Measurements from ENCODE around the gene TSC22D1. TPM values are rescaled to one million over a fixed set of nuclear protein-coding genes. Genes with fewer than 3 reads are reported as not detected.

The TSC22D1 gene
- total and polyA plus RNA-seq, 2 of the 4 experiments (the other 2 are of a cell fraction), result 30.8 to 42.2 TPM

DNA sequence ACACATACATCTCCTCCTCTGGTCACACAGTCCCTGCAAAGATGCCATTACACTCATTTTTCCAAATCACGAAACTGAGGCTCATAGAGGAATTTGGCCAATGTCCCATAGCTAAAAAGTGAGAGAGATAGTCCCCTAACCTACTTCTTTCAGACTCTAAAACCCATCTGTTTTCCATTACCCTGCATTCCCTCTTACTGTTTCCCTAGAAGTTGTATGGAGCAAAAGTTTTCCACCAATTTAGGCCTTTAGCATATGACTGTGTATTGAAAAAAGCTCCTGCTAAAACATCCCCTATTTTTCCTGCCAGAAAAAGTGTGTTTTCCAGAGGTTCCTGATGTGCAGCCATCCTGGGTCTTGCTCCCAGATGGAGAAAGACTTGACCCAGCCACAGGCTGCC, 186.3 kb downstream of the TSC22D1 start:
- intact Hi-C loops (cut with micrococcal nuclease) (no loop called here), dilution Hi-C loops (cut with HindIII; ENCODE audit: low sequenced_read_pairs, unreplicated experiment) (no loop called here), in situ Hi-C loops (cut with MboI; ENCODE audit: low sequenced_read_pairs) (no loop called here)
- Histone ChIP-seq H3K4me2 (ENCODE audit: low read depth, low read length) (no peak overlapping the region), H3K9me3 (ENCODE audit: control insufficient read depth, insufficient read depth, low read length) (no peaks in the 10 kb centered on the region), H4K91ac (ENCODE audit: insufficient read depth, low read depth, low read length) (no peak overlapping the region), H3K23ac (ENCODE audit: low read depth, low read length) (no peak overlapping the region), H2BK20ac (ENCODE audit: low read depth, low read length) (no peak overlapping the region), H3K4me1 (ENCODE audit: control insufficient read depth, insufficient read depth, low read length) (no peaks in the 10 kb centered on the region), H4K20me1 (ENCODE audit: insufficient read depth, low read length) (no peaks in the 10 kb centered on the region), H3K9me1 (ENCODE audit: insufficient read depth, low read length) (no peaks in the 10 kb centered on the region; the same call in 1 of the 2 replicates), H3K56ac (ENCODE audit: extremely low read depth, insufficient read depth, low read length) (no peak overlapping the region), H4K8ac (ENCODE audit: low read depth in 2 of 2, low read length in 2 of 2) (no peak overlapping the region), H3K4me3 (ENCODE audit: insufficient read depth, low read depth, low read length) (no peak overlapping the region), H3K18ac (ENCODE audit: low read depth, low read length) (no peak overlapping the region), H2AK5ac (ENCODE audit: low read depth, low read length) (no peak overlapping the region), H3K27me3 (ENCODE audit: control insufficient read depth, insufficient read depth, low read length) (peaks cover 2% of the 10 kb centered on the region; the same call in 1 of the 2 replicates), H3K36me3 (ENCODE audit: control insufficient read depth, insufficient read depth, low read length) (no peaks in the 10 kb centered on the region), H3K9ac (ENCODE audit: low read depth, low read length) (no peak overlapping the region), H2AK9ac (replicated peaks; ENCODE audit: low read depth, low read length, poor library complexity) (no peak overlapping the region), H2AFZ (replicated peaks; ENCODE audit: low read length, poor library complexity) (no peak overlapping the region), H3K27ac (ENCODE audit: insufficient read depth, low read length) (no peak overlapping the region), H2BK120ac (ENCODE audit: low read depth, low read length) (no peak overlapping the region), H2BK15ac (ENCODE audit: low read depth, low read length) (no peak overlapping the region), H4K5ac (ENCODE audit: low read depth, low read length) (no peak overlapping the region), H2BK5ac (ENCODE audit: low read depth, low read length, poor library complexity, severe bottlenecking) (no peak overlapping the region), H3K4ac (ENCODE audit: low read depth, low read length) (no peak overlapping the region), H3K79me1 (ENCODE audit: low read depth in 1 of 2, low read length in 2 of 2) (no peaks in the 10 kb centered on the region), H3K14ac (replicated peaks; ENCODE audit: low read depth, low read length) (no peak overlapping the region)
- TF ChIP-seq POLR2A (IDR thresholded peaks at IDR 0.05; ENCODE audit: low read depth, low read length) (no peak), CHD1 (IDR thresholded peaks at IDR 0.05; ENCODE audit: low read depth, low read length) (no peak), RCOR1 (IDR thresholded peaks at IDR 0.05; ENCODE audit: insufficient replicate concordance, low read length) (no peak), NFE2L2 (IDR thresholded peaks at IDR 0.05; ENCODE audit: low read depth, low read length) (no peak), CEBPB (IDR thresholded peaks at IDR 0.05; ENCODE audit: low read depth, low read length) (no peak), MAZ (IDR thresholded peaks at IDR 0.05; ENCODE audit: borderline replicate concordance, low read depth, low read length) (no peak)
- TF ChIP-seq, protein P1, sequence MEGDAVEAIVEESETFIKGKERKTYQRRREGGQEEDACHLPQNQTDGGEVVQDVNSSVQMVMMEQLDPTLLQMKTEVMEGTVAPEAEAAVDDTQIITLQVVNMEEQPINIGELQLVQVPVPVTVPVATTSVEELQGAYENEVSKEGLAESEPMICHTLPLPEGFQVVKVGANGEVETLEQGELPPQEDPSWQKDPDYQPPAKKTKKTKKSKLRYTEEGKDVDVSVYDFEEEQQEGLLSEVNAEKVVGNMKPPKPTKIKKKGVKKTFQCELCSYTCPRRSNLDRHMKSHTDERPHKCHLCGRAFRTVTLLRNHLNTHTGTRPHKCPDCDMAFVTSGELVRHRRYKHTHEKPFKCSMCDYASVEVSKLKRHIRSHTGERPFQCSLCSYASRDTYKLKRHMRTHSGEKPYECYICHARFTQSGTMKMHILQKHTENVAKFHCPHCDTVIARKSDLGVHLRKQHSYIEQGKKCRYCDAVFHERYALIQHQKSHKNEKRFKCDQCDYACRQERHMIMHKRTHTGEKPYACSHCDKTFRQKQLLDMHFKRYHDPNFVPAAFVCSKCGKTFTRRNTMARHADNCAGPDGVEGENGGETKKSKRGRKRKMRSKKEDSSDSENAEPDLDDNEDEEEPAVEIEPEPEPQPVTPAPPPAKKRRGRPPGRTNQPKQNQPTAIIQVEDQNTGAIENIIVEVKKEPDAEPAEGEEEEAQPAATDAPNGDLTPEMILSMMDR (conservative IDR thresholded peaks at IDR 0.05; ENCODE audit: low read depth, low read length), result no peak
- TF ChIP-seq, protein P2, sequence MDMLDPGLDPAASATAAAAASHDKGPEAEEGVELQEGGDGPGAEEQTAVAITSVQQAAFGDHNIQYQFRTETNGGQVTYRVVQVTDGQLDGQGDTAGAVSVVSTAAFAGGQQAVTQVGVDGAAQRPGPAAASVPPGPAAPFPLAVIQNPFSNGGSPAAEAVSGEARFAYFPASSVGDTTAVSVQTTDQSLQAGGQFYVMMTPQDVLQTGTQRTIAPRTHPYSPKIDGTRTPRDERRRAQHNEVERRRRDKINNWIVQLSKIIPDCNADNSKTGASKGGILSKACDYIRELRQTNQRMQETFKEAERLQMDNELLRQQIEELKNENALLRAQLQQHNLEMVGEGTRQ (IDR thresholded peaks at IDR 0.05; ENCODE audit: low read depth, low read length), result no peak
- TF ChIP-seq, protein P3, sequence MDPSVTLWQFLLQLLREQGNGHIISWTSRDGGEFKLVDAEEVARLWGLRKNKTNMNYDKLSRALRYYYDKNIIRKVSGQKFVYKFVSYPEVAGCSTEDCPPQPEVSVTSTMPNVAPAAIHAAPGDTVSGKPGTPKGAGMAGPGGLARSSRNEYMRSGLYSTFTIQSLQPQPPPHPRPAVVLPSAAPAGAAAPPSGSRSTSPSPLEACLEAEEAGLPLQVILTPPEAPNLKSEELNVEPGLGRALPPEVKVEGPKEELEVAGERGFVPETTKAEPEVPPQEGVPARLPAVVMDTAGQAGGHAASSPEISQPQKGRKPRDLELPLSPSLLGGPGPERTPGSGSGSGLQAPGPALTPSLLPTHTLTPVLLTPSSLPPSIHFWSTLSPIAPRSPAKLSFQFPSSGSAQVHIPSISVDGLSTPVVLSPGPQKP (IDR thresholded peaks at IDR 0.05; ENCODE audit: borderline replicate concordance, low read depth, low read length), result no peak
- no peak for DNase-seq
- no TSS peak for BruUV-seq (replicated peaks)
- POLR2A ChIA-PET (ENCODE audit: unreplicated experiment), result no interaction called here
- CTCF ChIA-PET, result no interaction called here
- no CpG with 5 or more reads among the region's 1 CpG for WGBS, 2 experiments (ENCODE audit: extremely low coverage in 2 of 2, insufficient read length in 1 of 2)
- no peak for ATAC-seq (ENCODE audit: low read depth)

All from IMR-90 (cell line).